Fibroblast of lung (primary cell): ENCODE data around the gene EPB41. TPM values are rescaled to one million over a fixed set of nuclear protein-coding genes. Genes with fewer than 3 reads are reported as not detected.
"Not testable (repeated sequence)": the region's sequence is repeated elsewhere in the genome, so short reads cannot be mapped to it uniquely, and the experiment has no call there.

Experiments
- DNase-seq, 2 donors: peaks; one replicate each; pipeline versions ENCODE4 v3.0.0 to v3.0.0-alpha.2; 2010; ENCODE audit warnings: low read depth in 2 of 2
- H2AFZ ChIP-seq: 2 replicates; pipeline ENCODE4 v1.5.1; 2012; ENCODE audit warnings: low read length, control low read depth, inconsistent platforms
- H3K27ac ChIP-seq: 2 replicates; pipeline ENCODE4 v1.5.1; 2011; ENCODE audit warnings: low read length, control low read depth; ENCODE audit not compliant: insufficient read depth
- H3K27me3 ChIP-seq: 2 replicates; pipeline ENCODE4 v1.5.1; 2011; ENCODE audit warnings: mild to moderate bottlenecking, low read length; ENCODE audit not compliant: control insufficient read depth, insufficient read depth
- H3K36me3 ChIP-seq: 2 replicates; pipeline ENCODE4 v1.5.1; 2011; ENCODE audit warnings: low read length; ENCODE audit not compliant: control insufficient read depth, insufficient read depth
- H3K4me1 ChIP-seq: 2 replicates; pipeline ENCODE4 v1.5.1; 2011; ENCODE audit warnings: low read length; ENCODE audit not compliant: control insufficient read depth, insufficient read depth; ENCODE audit errors: extremely low read depth
- H3K4me2 ChIP-seq: 2 replicates; pipeline ENCODE4 v1.5.1; 2011; ENCODE audit warnings: low read length, control low read depth; ENCODE audit not compliant: insufficient read depth; ENCODE audit errors: extremely low read depth
- H3K4me3 ChIP-seq, 4 experiments: fragments of 200-600 bp in 1 of 4; sonication (generic) in 1 of 4; replicated peaks in 1 of 4; 2 replicates each; pipeline ENCODE4 v1.5.1; 2011 to 2016; ENCODE audit warnings: low read length in 4 of 4, low read depth in 3 of 4, mild to moderate bottlenecking in 3 of 4, control low read depth in 2 of 4, inconsistent platforms in 1 of 4, mixed read lengths in 1 of 4; ENCODE audit not compliant: insufficient read depth in 1 of 4; ENCODE audit errors: control extremely low read depth in 1 of 4
- H3K79me2 ChIP-seq: 2 replicates; pipeline ENCODE4 v1.5.1; 2012; ENCODE audit warnings: mild to moderate bottlenecking, low read length, inconsistent platforms; ENCODE audit not compliant: control insufficient read depth, insufficient read depth
- H3K9ac ChIP-seq: 2 replicates; pipeline ENCODE4 v1.5.1; 2011; ENCODE audit warnings: mild to moderate bottlenecking, low read length, control low read depth; ENCODE audit not compliant: insufficient read depth
- H3K9me3 ChIP-seq: 2 replicates; pipeline ENCODE4 v1.5.1; 2012; ENCODE audit warnings: low read depth, low read length; ENCODE audit not compliant: control insufficient read depth, insufficient read depth
- H4K20me1 ChIP-seq: 2 replicates; pipeline ENCODE4 v1.5.1; 2011; ENCODE audit warnings: low read length; ENCODE audit not compliant: control insufficient read depth, insufficient read depth; ENCODE audit errors: extremely low read depth
- EZH2 ChIP-seq: IDR thresholded peaks from 2 replicates; pipeline ENCODE4 v1.5.1; 2012; ENCODE audit warnings: low read length, control low read depth, mild to moderate bottlenecking; ENCODE audit errors: missing control alignments
- polyA plus RNA-seq, 2 donors: library from polyadenylated mRNA; depleted of rRNA in 1 of 2; stranded (reverse) in 1 of 2; unstranded in 1 of 2; fragments of >200 nt; gene quantifications; 2 replicates each; pipeline ENCODE4 v1.2.1, GENCODE V29; 2011 to 2012; ENCODE audit warnings: missing spikeins in 1 of 2
- total RNA-seq: library from RNA; depleted of rRNA; stranded (reverse); fragments of >200 nt; gene quantifications from 2 replicates; pipeline ENCODE4 v1.2.1, GENCODE V29; 2014
- TF ChIP-seq, protein P1 (sequence below), 2 donors: IDR thresholded peaks in 1 of 2; conservative IDR thresholded peaks in 1 of 2; 1 replicate in 1 of 2; 2 replicates in 1 of 2; pipeline ENCODE4 v1.5.1; 2011 to 2012; ENCODE audit warnings: low read length in 2 of 2, control low read depth in 1 of 2, inconsistent platforms in 1 of 2, low read depth in 1 of 2, mild to moderate bottlenecking in 1 of 2

EPB41 gene
- total and polyA plus RNA-seq, 2 donors (not counting 1 experiment from before 2014, with no cell fraction given): 7.4 to 38.0 TPM

GRCh38 chr1:28867850-28868249, 46.5 kb upstream of the EPB41 start:
- Histone ChIP-seq H3K4me3 (no peak overlapping the region), H3K9ac (no peak overlapping the region), H4K20me1 (no peaks in the 10 kb centered on the region), H3K4me1 (no peaks in the 10 kb centered on the region), H3K36me3 (no peaks in the 10 kb centered on the region), H3K9me3 (no peaks in the 10 kb centered on the region), H2AFZ (no peak overlapping the region), H3K27ac (no peak overlapping the region), H3K79me2 (no peaks in the 10 kb centered on the region), H3K4me2 (no peak overlapping the region), H3K27me3 (peaks cover 12% of the 10 kb centered on the region)
- no peak for TF ChIP-seq EZH2
- no peak for DNase-seq

DNA sequence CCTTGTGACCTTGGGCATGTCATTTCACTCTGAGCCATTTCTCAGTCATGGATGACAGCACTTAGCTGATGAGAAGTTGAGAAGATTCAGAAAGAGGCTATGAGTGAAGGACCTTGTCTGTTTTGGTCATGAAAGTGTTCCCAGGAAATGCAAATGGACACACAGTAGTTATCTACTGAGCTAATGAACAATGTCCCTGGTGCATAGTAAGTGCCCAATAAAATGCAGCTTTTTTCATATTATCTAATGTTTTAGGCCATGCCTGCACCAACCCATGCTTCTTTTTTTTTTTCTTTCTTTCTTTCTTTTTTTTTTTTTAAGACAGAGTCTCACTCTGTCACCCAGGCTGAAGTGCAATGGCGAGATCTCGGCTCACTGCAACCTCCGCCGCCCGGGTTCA, 44.4 kb upstream of the EPB41 start:
- Histone ChIP-seq H2AFZ (no peak overlapping the region), H3K36me3 (no peaks in the 10 kb centered on the region), H3K9ac (no peak overlapping the region), H4K20me1 (no peaks in the 10 kb centered on the region), H3K79me2 (no peaks in the 10 kb centered on the region), H3K27me3 (peaks cover 12% of the 10 kb centered on the region), H3K4me2 (no peak overlapping the region), H3K27ac (no peak overlapping the region), H3K4me1 (no peaks in the 10 kb centered on the region), H3K4me3 (no peak overlapping the region), H3K9me3 (no peaks in the 10 kb centered on the region)
- TF ChIP-seq EZH2: no peak
- TF ChIP-seq, protein P1, sequence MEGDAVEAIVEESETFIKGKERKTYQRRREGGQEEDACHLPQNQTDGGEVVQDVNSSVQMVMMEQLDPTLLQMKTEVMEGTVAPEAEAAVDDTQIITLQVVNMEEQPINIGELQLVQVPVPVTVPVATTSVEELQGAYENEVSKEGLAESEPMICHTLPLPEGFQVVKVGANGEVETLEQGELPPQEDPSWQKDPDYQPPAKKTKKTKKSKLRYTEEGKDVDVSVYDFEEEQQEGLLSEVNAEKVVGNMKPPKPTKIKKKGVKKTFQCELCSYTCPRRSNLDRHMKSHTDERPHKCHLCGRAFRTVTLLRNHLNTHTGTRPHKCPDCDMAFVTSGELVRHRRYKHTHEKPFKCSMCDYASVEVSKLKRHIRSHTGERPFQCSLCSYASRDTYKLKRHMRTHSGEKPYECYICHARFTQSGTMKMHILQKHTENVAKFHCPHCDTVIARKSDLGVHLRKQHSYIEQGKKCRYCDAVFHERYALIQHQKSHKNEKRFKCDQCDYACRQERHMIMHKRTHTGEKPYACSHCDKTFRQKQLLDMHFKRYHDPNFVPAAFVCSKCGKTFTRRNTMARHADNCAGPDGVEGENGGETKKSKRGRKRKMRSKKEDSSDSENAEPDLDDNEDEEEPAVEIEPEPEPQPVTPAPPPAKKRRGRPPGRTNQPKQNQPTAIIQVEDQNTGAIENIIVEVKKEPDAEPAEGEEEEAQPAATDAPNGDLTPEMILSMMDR (conservative IDR thresholded peaks at IDR 0.05 in 1 of 2, IDR thresholded peaks at IDR 0.05 in 1 of 2; ENCODE audit: low read depth in 1 of 2, low read length in 2 of 2): no peak
- no peak for DNase-seq

- no peak overlapping the region for H3K27ac ChIP-seq
- no peak overlapping the region for H3K9ac ChIP-seq
- no peaks in the 10 kb centered on the region for H3K79me2 ChIP-seq
- H3K36me3 ChIP-seq: no peaks in the 10 kb centered on the region
- H4K20me1 ChIP-seq: no peaks in the 10 kb centered on the region
- no peaks in the 10 kb centered on the region for H3K27me3 ChIP-seq
- no peak overlapping the region for H3K4me3 ChIP-seq
- no peaks in the 10 kb centered on the region for H3K4me1 ChIP-seq
- no peak overlapping the region for H3K4me2 ChIP-seq
- TF ChIP-seq, protein P1 (conservative IDR thresholded peaks at IDR 0.05 in 1 of 2, IDR thresholded peaks at IDR 0.05 in 1 of 2; ENCODE audit: low read depth in 1 of 2, low read length in 2 of 2): no peak
- no peak for TF ChIP-seq EZH2
- no peak for DNase-seq
- no peak overlapping the region for H2AFZ ChIP-seq
- no peaks in the 10 kb centered on the region for H3K9me3 ChIP-seq
These were observed 42.6 kb upstream of the EPB41 start for GRCh38 chr1:28871631-28872401.

DNA sequence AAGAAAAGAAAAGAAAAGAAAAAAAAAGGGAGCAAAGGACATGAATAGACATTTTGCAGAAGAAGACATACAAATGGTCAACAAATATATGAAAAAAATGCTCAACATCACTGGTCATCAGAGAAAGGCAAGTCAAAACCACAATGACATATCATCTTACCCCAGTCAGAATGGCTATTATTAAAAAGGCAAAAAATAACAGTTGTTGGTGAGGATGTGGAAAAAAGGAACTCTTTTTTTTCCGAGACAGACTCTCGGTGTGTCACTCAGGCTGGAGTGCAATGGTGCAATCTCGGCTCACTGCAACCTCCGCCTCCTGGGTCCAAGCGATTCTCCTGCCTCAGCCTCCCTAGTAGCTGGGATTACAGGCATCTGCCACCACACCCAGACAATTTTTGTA, 39.2 kb upstream of the EPB41 start:
- H3K79me2 ChIP-seq, H4K20me1 ChIP-seq, H3K27me3 ChIP-seq, DNase-seq, H3K4me2 ChIP-seq, H3K9ac ChIP-seq, H3K9me3 ChIP-seq, H3K4me3 ChIP-seq, H3K36me3 ChIP-seq, H2AFZ ChIP-seq, H3K27ac ChIP-seq, H3K4me1 ChIP-seq: not testable (repeated sequence)
